Measurements from ENCODE around the gene ACTN4.

The ACTN4 gene

DNA sequence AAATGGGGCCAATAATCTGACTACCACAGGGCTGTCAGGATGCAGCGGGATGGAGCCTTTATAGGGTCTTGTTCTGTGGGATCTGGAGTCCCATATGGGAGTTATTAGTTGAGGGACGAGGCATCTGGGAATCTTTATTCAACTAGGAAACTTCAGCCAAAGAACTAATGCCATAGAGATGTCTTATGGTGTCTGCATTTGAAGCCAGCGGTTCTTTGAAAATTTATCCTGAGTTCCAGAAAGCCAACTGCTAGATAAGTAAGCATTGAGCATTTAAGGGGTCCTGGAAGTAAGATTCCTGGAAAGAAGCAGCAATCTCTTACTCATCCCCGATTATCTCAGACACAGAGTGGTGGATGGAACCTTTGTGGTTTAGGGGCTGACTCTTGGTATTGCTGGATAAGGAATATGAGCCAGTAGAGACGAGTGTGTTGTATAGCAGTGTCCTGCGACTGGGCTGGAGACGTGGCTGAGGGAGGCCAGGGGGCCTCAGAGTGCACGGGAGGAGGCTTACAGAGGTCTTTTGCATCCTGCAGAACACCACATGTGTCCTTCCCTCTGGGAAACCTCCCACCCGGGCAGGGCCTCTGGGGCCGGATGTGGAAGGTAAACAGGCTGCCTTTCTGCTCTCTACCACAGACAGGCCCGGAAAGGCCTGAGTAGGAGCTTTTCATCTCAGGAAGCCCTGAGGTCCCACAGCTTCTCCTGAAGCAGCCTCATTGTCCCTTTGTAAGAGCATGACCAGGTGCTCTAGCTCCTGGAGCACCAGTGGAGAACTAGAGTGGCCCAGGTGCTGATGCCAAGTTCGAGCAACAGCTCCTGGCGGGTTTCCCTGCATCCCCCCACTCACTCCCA, 28.8 kb downstream of the ACTN4 start:
- Histone ChIP-seq H3K36me3 (peaks cover 5% of the 10 kb centered on the region), H3K27me3 (no peaks in the 10 kb centered on the region), H3K9me3 (no peaks in the 10 kb centered on the region), H3K27ac (peak overlapping the region; percentile 61), H3K4me3 (ENCODE audit: low read depth in 1 of 2, low read length in 1 of 2) (no peak overlapping the region), H3K4me1 (ENCODE audit: control insufficient read depth in 1 of 2, insufficient read depth in 1 of 2, low read depth in 1 of 2, low read length in 1 of 2) (peaks cover 54 to 62% of the 10 kb centered on the region in 2 experiments)
- TF ChIP-seq, protein P1, sequence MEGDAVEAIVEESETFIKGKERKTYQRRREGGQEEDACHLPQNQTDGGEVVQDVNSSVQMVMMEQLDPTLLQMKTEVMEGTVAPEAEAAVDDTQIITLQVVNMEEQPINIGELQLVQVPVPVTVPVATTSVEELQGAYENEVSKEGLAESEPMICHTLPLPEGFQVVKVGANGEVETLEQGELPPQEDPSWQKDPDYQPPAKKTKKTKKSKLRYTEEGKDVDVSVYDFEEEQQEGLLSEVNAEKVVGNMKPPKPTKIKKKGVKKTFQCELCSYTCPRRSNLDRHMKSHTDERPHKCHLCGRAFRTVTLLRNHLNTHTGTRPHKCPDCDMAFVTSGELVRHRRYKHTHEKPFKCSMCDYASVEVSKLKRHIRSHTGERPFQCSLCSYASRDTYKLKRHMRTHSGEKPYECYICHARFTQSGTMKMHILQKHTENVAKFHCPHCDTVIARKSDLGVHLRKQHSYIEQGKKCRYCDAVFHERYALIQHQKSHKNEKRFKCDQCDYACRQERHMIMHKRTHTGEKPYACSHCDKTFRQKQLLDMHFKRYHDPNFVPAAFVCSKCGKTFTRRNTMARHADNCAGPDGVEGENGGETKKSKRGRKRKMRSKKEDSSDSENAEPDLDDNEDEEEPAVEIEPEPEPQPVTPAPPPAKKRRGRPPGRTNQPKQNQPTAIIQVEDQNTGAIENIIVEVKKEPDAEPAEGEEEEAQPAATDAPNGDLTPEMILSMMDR (IDR thresholded peaks at IDR 0.05), result no peak

DNA sequence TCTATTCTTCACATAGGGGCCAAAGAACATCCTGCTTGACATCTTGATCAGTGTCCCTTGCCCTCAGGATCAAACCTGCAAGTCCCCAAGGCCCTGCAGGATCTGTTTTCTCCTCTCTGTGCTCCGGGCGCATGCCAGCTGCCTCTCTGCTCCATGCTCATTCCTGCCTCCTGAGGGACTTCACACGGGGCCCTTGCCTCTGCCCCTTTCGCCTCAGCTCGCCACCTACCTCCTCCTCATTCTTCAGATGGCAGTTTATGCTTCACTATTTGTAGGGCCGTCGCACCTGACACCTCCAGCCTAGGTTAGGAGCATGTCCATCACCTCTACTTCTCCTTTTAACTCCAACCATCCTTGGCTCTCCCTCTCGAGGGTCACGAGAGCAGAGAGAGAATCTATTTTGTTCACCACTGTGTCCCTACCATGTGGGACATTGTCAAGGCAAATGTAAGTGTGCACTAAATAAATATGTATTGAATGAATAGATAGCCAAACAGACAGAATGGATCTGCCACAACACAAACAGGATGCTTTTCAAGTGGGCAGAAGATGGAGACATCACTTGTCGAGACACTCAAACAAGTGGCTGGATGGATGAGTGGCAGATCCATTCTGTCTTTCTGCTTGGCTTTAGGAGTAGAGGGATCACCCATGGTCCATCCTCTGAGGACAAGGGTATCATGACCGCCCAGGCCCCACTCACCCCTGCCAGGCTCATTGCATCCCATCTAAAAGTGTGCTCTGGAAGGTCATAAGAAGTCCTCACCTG, 29.6 kb downstream of the ACTN4 start:
- H3K27ac ChIP-seq, result peak overlapping the region; percentile 61
- H3K27me3 ChIP-seq, result no peaks in the 10 kb centered on the region
- H3K4me1 ChIP-seq (ENCODE audit: control insufficient read depth in 1 of 2, insufficient read depth in 1 of 2, low read depth in 1 of 2, low read length in 1 of 2), result peaks cover 59 to 66% of the 10 kb centered on the region in 2 experiments
- no peaks in the 10 kb centered on the region for H3K9me3 ChIP-seq
- TF ChIP-seq, protein P1 (IDR thresholded peaks at IDR 0.05), result no peak
- peaks cover 5% of the 10 kb centered on the region for H3K36me3 ChIP-seq
- H3K4me3 ChIP-seq (ENCODE audit: low read depth in 1 of 2, low read length in 1 of 2), result no peak overlapping the region

DNA sequence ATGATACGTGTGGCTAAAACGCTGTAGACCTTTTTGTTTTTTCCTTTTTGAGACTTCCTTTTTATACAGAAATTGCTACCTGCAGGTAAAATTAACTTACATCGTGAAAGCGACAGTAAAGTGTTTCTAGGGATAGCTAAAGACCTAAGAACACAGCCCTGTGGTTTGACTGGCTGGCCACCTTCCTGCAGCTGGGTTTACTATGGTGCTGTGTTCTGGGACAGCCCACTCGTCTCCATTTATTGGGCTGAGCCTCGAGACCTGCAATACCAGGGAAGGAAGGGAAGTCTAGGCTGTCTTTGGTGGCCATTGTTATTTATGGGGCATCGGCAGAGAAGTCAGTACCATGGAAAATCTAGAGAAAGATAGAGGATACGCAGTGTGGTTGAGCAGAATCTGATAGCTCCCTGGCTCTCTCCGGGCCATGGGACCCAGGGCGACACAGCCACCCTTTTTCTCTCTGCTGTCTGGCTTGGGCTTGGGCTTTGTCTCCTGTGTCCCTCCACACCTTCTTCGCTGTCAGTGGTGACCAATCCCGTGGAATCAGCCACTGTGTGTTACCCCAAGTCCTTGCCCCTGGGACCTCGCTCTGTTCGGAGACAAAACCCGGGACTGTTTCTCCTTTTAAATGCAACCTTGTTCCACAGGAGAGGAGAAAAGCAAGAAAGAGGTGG, 30.9 kb downstream of the ACTN4 start:
- Histone ChIP-seq H3K36me3 (peaks cover 5% of the 10 kb centered on the region), H3K27me3 (no peaks in the 10 kb centered on the region), H3K27ac (peak overlapping the region; percentile 61), H3K4me3 (ENCODE audit: low read depth in 1 of 2, low read length in 1 of 2) (no peak overlapping the region), H3K9me3 (no peaks in the 10 kb centered on the region), H3K4me1 (ENCODE audit: control insufficient read depth in 1 of 2, insufficient read depth in 1 of 2, low read depth in 1 of 2, low read length in 1 of 2) (peaks cover 72 to 78% of the 10 kb centered on the region in 2 experiments)
- TF ChIP-seq, protein P1 (IDR thresholded peaks at IDR 0.05), result no peak

DNA sequence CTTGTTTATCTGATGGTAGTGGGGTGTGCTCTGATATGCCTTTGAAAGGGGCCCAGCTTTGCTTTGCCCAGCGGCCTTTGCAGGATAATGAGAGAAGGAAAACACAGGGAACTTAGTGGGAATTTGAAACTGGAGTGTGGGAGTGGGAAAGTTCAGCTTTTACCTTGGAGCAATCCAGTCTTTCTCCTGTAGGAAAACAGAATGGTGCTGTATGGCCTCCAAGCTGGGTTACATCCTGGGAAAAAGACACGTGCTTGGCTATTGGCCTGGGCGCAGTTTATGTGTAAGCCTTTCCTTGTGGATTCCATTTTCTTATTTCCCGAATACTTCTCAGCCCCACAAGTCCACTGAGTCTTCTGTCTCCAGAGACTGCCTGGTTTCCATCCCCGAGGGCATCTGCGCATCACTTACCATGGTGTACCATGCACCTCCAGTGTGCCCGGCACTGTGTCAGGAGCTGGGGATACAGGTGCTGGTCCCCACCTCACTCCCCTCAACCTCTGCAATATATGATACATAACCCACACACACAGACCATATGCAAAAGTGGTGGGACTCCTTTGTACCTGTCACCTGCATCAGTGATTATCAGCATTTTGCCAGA, 31.5 kb downstream of the ACTN4 start:
- peak overlapping the region; percentile 61 for H3K27ac ChIP-seq
- no peaks in the 10 kb centered on the region for H3K27me3 ChIP-seq
- H3K36me3 ChIP-seq, result peaks cover 5% of the 10 kb centered on the region
- H3K9me3 ChIP-seq, result no peaks in the 10 kb centered on the region
- TF ChIP-seq, protein P1 (IDR thresholded peaks at IDR 0.05), result no peak
- H3K4me3 ChIP-seq (ENCODE audit: low read depth in 1 of 2, low read length in 1 of 2), result no peak overlapping the region
- H3K4me1 ChIP-seq (ENCODE audit: control insufficient read depth in 1 of 2, insufficient read depth in 1 of 2, low read depth in 1 of 2, low read length in 1 of 2), result peaks cover 78 to 82% of the 10 kb centered on the region in 2 experiments

DNA sequence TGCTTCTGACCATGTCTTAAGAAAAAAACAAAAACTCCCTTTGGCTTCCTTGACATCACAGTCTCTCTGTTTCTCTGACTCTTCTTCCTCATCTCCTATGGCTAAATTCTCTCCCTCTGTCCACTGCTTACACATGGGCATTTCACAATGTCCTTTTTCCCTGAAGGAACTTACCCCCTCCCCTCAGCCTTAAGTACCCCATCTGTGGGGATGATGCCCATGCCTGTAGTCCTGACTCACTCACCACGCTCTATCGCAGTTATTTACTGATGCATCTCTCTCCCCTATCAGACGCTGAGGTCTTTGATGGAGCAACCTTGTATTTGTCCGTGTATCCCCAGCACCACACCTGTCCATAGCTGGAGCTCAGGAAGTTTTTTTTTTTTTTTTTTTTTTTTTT, 32.4 kb downstream of the ACTN4 start:
- Histone ChIP-seq H3K27me3 (no peaks in the 10 kb centered on the region), H3K36me3 (peaks cover 5% of the 10 kb centered on the region), H3K4me3 (ENCODE audit: low read depth in 1 of 2, low read length in 1 of 2) (no peak overlapping the region), H3K9me3 (no peaks in the 10 kb centered on the region), H3K27ac (peak overlapping the region; percentile 61), H3K4me1 (ENCODE audit: control insufficient read depth in 1 of 2, insufficient read depth in 1 of 2, low read depth in 1 of 2, low read length in 1 of 2) (peaks cover 79 to 82% of the 10 kb centered on the region in 2 experiments)
- TF ChIP-seq, protein P1 (IDR thresholded peaks at IDR 0.05), result no peak
